Stimulated activated CD4-positive, alpha-beta T cell treated with anti-CD3 and anti-CD28 coated beads, Interleukin-4, amount 100 ng/mL, for 24 hours (primary cell): Measurements from ENCODE around the gene CAMTA1.
A peak's percentile ranks its signal among the peaks of the same experiment; 100 is the strongest.
"Not testable (repeated sequence)": the region's sequence is repeated elsewhere in the genome, so short reads cannot be mapped to it uniquely, and the experiment has no call there.

Source experiments
- DNase-seq: peaks from one replicate; pipeline ENCODE4 v3.0.0-alpha.2; 2020

The CAMTA1 gene

DNA sequence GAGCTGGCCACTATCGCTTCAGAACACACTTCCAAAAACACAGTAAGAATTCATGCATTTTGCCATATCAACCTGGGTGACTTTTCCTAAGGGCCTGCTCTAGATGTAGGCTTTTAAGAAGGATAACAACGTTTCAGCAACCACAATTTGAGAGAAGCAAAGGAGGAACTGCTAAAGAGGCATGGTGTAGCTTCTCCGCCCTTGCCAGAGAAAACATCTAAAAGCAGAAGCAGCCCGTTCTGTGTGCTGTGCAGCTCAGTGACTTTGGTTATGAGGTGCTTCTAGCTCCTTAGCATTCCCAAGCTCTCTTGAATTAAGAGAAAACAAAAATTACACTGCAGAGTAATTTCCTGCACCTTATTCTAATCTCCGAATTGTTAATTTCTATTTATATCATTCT, 1001.5 kb downstream of the CAMTA1 start:
- DNase-seq = no peak

DNA sequence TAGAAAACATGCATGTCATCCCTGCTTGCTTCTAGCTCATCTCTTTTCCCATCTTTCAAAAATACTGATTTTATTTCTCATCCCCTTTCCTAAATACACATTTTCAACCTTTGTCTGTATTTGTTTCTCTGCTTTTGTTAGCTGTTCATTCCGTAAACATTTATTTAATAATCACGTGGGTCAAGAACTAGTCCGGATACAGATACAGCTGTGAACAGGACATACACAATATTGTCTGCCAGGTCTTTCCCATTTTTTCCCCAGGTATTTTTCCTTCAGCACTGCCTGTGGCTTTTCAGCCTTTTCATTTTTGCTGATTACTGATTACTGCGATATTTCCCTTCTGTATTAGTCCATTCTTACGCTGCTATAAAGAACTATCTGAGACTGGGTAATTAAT, 1004.6 kb downstream of the CAMTA1 start:
- no peak for DNase-seq

DNA sequence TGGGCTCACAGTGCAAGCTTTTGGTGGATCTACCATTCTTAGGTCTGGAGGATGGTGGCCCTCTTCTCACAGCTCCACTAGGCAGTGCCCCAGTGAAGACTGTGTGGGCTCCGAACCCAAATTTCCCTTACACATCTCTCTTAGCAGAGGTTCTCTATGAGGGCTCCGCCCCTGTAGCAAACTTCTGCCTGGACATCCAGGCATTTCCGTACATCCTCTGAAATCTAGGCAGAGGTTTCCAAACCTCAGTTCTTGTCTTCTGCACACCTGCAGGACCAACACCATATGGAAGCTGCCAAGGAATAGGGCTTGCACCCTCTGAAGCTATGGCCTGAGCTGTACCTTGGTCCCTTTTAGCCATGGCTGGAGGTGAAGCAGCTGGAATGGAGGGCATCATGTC, 1005.8 kb downstream of the CAMTA1 start:
- DNase-seq = not testable (repeated sequence)

DNA sequence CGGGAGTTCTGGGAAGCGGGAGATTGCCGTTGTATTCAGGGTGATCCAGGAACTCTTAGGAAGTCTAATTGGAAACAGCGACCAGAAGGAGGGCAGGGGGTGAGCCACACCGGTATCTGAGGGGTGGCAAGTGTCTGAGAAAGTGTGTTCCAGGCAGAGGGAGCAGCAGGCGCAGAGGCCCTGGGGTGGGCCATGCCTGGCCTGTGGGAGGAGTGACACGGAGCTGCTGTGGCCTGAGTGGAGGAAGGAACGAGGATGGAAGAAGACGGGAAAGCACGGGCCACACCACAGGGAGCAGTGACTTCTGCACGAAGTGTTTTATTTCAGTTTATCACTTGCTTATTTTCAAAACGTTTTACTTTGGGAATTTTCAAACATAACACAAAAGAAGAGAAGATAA, 1010.2 kb downstream of the CAMTA1 start:
- no peak for DNase-seq

DNA sequence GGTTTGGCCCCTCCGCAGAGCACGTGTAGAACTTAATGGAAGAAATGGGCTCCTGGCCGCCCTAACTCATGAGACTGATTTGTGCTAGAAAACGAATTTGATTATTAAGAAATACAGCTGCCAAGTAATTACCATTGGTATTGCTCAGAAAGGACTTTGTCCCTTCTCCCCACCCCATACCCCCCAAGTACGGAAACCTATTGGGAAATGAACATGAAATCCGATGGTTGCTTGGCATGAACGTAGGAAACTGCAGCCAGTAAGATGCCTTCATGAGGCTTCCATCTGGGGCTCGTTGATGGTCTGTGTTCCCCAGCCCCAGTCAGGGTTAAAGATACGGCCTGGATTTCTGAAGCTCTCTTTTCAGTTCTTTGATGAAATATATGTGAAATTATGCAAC, 1020.2 kb downstream of the CAMTA1 start:
- no peak for DNase-seq

DNA sequence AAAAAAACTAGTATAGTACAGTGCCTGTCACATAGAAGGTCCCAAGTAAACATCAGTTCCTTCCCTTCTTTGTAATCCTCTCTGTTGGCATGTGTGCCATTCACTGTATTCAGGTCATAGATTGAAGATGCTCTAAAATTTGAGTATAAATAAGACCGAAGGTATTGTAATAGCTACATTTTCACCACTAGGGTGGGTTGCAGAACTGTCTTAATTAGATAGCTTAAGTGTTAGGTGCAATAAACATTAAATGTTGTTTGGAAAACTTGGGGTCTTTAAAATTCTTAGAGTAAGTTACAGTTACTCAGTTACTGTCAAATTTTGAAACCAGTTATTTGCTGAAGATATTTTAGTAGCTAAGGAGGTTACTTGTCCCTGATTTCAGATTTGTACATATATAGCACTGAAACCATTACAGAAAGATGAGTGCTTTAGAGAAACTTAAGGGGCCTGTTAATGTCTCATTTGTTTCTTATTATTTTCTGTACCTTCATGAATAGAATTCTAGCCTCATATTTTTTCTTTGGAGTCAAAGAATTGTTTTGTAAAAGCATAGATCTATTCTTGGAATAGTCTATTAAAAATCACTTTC, 1023.1 kb downstream of the CAMTA1 start:
- DNase-seq = no peak

DNA sequence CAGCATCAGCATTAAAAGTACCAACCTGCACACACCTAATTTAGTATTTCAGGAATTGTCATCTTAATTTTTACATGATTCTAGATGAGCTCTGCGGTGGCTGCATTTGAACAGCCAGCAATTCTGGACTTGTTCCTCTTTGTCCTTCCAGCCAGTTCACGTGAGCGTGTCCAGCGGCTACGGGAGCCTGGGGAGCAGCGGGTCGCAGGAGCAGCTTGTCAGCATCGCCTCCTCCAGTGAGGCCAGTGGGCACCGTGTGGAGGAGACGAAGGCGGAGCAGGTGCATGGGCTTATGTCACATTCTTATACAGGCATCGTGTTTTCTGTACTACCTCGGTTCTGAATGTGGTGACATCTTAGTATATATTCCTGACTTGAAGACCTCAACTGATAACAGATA, 1024.5 kb downstream of the CAMTA1 start:
- no peak for DNase-seq

DNA sequence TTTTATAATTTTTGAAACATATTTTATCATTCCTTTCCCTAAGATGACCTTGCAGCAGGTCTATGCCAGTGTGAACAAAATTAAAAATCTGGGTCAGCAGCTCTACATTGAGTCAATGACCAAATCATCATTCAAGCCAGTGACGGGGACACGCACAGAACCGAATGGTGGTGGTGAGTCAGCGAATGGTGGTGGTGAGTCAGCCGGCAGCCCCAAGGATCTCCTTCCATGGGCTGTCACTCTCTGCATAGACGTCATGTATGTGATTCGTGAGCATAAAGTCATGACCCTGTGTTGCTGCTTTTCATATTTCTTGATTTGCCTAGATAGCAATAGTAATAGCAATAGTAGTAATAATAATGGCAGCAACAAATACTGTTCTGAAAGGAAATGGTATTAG, 1025.1 kb downstream of the CAMTA1 start:
- peak; percentile 35 for DNase-seq

DNA sequence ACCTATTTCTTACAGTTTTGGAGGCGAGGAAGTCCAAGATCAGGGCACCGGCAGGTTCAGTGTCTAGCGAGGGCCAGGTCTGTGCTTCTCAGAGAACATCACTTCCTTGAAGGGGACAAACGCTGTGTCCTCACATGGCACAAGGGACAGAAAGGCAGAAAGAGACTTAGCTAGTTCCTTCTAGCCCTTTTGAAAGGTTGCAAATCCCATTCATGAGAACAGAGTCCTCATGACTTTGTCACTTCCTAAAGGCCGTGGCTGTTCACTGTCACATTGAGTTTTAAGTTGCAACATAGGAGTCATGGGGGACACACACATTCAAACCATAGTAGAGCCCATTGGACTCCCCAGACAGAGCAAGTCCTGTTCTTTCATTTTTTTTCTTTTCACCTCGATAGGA, 1026.2 kb downstream of the CAMTA1 start:
- no peak for DNase-seq

DNA sequence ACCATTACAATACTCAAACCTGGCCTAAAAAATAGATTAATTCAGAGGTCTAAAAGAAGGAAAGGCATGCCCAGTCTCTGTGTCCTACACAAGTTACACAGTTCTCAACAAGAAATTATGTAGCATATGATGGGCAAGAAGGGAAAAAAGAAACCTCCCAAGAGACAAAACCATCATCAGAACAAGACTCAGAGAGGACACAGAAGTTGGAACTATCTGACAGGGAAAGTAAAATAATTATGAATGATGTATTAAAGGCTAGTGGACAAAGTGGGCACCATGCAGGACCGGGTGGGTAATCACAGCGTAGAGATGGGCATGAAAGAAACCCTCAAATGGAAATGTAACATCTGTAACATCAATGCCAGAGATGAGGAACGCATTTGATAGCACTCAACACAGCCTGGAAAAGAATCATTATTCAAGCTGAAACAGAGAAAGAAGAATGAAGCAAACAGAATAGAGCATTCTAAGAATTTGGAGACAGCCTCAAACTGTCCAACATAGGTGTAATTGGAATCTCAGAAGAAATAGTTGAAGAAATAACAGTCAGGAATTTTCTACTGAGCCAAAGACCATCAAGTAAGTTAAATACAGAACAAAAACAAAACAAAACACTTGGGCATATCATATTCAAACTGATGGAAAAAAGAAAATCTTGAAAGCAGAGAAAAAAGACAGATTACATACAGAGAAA, 1028.6 kb downstream of the CAMTA1 start:
- DNase-seq = no peak
